ENCODE measurements around the gene TRUB1.

DNA sequence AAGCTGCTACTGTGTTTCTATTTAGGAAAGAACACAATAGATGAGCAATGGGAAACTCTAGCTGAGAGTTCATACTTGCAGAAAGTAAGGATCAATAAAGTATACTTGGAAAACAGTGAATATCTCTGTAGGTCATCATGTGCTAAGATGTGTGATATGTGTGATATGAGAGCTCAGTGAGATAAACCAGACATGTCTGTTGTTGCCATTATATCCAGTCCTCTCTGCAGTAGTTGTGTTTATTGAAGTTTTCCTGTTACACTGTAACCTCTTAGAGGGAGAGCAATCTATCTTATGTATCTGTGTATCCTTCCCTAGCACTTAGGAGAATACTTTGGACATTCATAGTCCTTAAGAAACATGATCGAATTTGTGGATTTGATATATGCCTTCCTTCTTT is 19.1 kb downstream of the TRUB1 start:
- TF ChIP-seq POLR2A (IDR thresholded peaks at IDR 0.05) (no peak), CTCF (IDR thresholded peaks at IDR 0.05) (no peak), POLR2AphosphoS5 (IDR thresholded peaks at IDR 0.05) (no peak), EP300 (IDR thresholded peaks at IDR 0.05) (no peak)

Measured in gastroesophageal sphincter (tissue), 3 donors.